ENCODE results near the gene MXD1.

MXD1 gene

GRCh38 chr2:69977186-69977585 is 62.3 kb downstream of the MXD1 start:
- no peak for DNase-seq

- no peak for DNase-seq
Observed at GRCh38 chr2:69977906-69978482, 63.1 kb downstream of the MXD1 start.

GRCh38 chr2:69979902-69980807 is 65.2 kb downstream of the MXD1 start:
- no peak for DNase-seq

- no peak for DNase-seq
Observed at GRCh38 chr2:69983392-69983966, 68.6 kb downstream of the MXD1 start.

GRCh38 chr2:69985216-69985615 is 70.3 kb downstream of the MXD1 start:
- DNase-seq: no peak

- peak in 9 of 51 donors; percentile 4 to 20 (median 12) for DNase-seq
Observed at GRCh38 chr2:69985688-69986087, 70.8 kb downstream of the MXD1 start.

GRCh38 chr2:69986691-69987090 is 71.8 kb downstream of the MXD1 start:
- no peak for DNase-seq

GRCh38 chr2:69988086-69988635 is 73.3 kb downstream of the MXD1 start:
- DNase-seq: no peak

- DNase-seq: no peak
Observed at GRCh38 chr2:69989009-69989408, 74.1 kb downstream of the MXD1 start.

GRCh38 chr2:69989441-69990105 is 74.7 kb downstream of the MXD1 start:
- DNase-seq: no peak

All from hypothalamus (tissue), 51 donors.